A673 (cell line): ENCODE data around the gene ENOX1. TPM values are rescaled to one million over a fixed set of nuclear protein-coding genes. Genes with fewer than 3 reads are reported as not detected.

Experiments used
- BruUV-seq: library from RNA; stranded (reverse); fragments of 400-500 nt; replicated peaks from 2 replicates; lab custom pipeline; 2021; lab: Mats Ljungman, UMichigan
- CTCF ChIA-PET: fragments of 300-600 bp; sonication (Branson Sonifier 250); formaldehyde crosslinking; loops from one replicate; lab custom pipeline; 2022; ENCODE audit warnings: antibody characterized with exemption; lab: Charles Lee
- POLR2A ChIA-PET: fragments of 300-600 bp; sonication (Branson Sonifier 250); formaldehyde crosslinking; loops from one replicate; lab custom pipeline; 2022; ENCODE audit warnings: antibody characterized with exemption; ENCODE audit not compliant: low non-redundant PET; lab: Charles Lee
- DNase-seq: peaks from one replicate; pipeline ENCODE4 v3.0.0-alpha.2; 2015; ENCODE audit warnings: low spot score
- H3K27ac ChIP-seq: fragments of 200-600 bp; sonication (generic); 2 replicates; pipeline ENCODE4 v1.5.1; 2016; ENCODE audit warnings: mixed run types, low read depth, mild to moderate bottlenecking, mixed read lengths, antibody characterized with exemption, low read length; ENCODE audit not compliant: poor library complexity, severe bottlenecking
- H3K27me3 ChIP-seq: fragments of 200-600 bp; sonication (generic); replicated peaks from 2 replicates; pipeline ENCODE4 v1.6.1; 2017; ENCODE audit warnings: mixed run types, low read depth, mild to moderate bottlenecking, mixed read lengths, antibody characterized with exemption, low read length; ENCODE audit not compliant: insufficient read depth, poor library complexity
- H3K36me3 ChIP-seq: fragments of 200-600 bp; sonication (generic); 2 replicates; pipeline ENCODE4 v1.6.1; 2016; ENCODE audit warnings: mixed run types, mild to moderate bottlenecking, mixed read lengths, antibody characterized with exemption, low read length; ENCODE audit not compliant: insufficient read depth, poor library complexity, severe bottlenecking
- H3K4me1 ChIP-seq: fragments of 200-600 bp; sonication (generic); 2 replicates; pipeline ENCODE4 v1.6.1; 2017; ENCODE audit warnings: mixed run types, mild to moderate bottlenecking, mixed read lengths, antibody characterized with exemption, low read length; ENCODE audit not compliant: insufficient read depth, poor library complexity, severe bottlenecking
- H3K4me3 ChIP-seq: fragments of 200-600 bp; sonication (generic); 2 replicates; pipeline ENCODE4 v1.5.1; 2016; ENCODE audit warnings: low read depth, mixed run types, mild to moderate bottlenecking, mixed read lengths, low read length; ENCODE audit not compliant: poor library complexity, severe bottlenecking
- H3K9me3 ChIP-seq: fragments of 200-600 bp; sonication (generic); 2 replicates; pipeline ENCODE4 v1.6.1; 2016; ENCODE audit warnings: mixed run types, low read depth, mild to moderate bottlenecking, mixed read lengths, antibody characterized with exemption, low read length; ENCODE audit not compliant: poor library complexity, severe bottlenecking
- EZH2 ChIP-seq: fragments of 200-600 bp; sonication (generic); IDR thresholded peaks from 2 replicates; pipeline ENCODE4 v1.6.1; 2017; ENCODE audit warnings: borderline replicate concordance, low read depth, mild to moderate bottlenecking, mixed read lengths, antibody characterized with exemption, low read length; ENCODE audit not compliant: poor library complexity, severe bottlenecking
- intact Hi-C: fragments of 100-400 bp; cut with micrococcal nuclease; formaldehyde crosslinking; loops from one replicate; pipeline ENCODE4 v1.10.0; 2022; ENCODE audit not compliant: unreplicated experiment
- total RNA-seq: library from RNA; stranded (reverse); gene quantifications from 2 replicates; pipeline ENCODE4 v1.2.3, GENCODE V29; 2021
- TF ChIP-seq, protein P1 (sequence below): fragments of 300-800, 200-600 bp; sonication (generic); conservative IDR thresholded peaks from 2 replicates; pipeline ENCODE4 v1.5.1; 2017; ENCODE audit warnings: low read depth, mild to moderate bottlenecking, antibody characterized with exemption, low read length, moderate library complexity, mixed read lengths

ENOX1 gene
- total RNA-seq, 1 experiment from 2014 or later, result 4.4 TPM

DNA sequence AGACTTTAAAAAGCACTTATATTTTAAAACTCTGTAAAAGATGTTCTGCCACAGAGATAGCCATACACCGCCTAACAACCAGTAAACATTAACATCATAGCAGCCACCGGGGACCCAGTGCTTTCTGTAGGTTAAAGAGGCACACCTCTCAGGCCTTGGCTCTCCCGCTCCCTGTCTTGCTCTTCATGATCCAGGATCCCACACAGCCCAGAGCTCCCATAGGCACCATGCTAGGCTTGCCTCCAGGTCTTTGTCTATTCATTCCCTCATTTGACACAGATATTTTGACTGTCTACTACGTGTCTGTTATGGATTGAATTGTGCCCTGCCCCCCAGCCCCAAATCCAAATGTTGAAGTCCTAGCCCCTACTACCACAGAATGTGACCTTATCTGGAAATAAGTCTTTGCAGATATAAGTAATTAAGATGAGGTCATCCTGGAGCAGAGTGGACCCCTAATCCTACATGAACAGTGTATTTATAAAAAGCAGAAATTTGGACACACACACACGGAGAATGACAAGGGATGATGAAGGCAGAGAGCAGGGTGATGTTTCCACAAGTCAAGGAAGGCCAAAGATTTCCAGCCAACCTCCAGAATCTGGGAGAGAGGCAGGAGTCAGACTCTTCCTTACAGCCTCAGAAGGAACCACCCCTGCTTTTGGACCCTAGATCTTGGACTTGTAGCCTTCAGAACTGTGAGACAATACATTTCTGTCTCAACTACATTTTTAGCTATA, 490.8 kb downstream of the ENOX1 start:
- H3K9me3 ChIP-seq, result no peaks in the 10 kb centered on the region
- no peak for DNase-seq
- TF ChIP-seq, protein P1, sequence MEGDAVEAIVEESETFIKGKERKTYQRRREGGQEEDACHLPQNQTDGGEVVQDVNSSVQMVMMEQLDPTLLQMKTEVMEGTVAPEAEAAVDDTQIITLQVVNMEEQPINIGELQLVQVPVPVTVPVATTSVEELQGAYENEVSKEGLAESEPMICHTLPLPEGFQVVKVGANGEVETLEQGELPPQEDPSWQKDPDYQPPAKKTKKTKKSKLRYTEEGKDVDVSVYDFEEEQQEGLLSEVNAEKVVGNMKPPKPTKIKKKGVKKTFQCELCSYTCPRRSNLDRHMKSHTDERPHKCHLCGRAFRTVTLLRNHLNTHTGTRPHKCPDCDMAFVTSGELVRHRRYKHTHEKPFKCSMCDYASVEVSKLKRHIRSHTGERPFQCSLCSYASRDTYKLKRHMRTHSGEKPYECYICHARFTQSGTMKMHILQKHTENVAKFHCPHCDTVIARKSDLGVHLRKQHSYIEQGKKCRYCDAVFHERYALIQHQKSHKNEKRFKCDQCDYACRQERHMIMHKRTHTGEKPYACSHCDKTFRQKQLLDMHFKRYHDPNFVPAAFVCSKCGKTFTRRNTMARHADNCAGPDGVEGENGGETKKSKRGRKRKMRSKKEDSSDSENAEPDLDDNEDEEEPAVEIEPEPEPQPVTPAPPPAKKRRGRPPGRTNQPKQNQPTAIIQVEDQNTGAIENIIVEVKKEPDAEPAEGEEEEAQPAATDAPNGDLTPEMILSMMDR, result no peak
- TF ChIP-seq EZH2, result no peak
- no peak overlapping the region for H3K4me3 ChIP-seq
- no peaks in the 10 kb centered on the region for H3K36me3 ChIP-seq
- ChIA-PET POLR2A (no interaction called here), CTCF (no interaction called here)
- H3K27me3 ChIP-seq, result no peaks in the 10 kb centered on the region
- peaks cover 56% of the 10 kb centered on the region for H3K4me1 ChIP-seq
- BruUV-seq, result no TSS peak
- intact Hi-C loops, result no loop called here
- no peak overlapping the region for H3K27ac ChIP-seq

DNA sequence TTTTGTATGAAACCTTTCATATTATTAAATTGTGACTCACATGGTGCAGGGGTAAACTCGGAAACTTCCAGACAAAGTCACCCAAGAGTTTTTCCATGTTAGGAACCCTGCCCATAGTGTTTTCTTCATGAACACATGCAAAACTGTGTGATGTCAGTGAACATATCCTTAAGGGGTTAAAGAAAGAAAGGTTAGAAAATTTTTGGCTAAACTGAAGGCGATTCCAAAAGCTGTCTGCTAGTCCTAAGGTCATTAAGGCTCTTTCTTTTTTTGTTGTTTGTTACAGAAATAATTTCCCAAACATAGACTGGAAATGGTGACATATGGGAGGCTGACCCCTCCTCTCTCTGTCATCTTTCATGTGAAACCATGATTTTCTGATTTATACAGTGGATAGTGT, 491.5 kb downstream of the ENOX1 start:
- Histone ChIP-seq H3K9me3 (no peaks in the 10 kb centered on the region), H3K27me3 (no peaks in the 10 kb centered on the region), H3K27ac (no peak overlapping the region), H3K4me3 (no peak overlapping the region), H3K4me1 (peaks cover 51% of the 10 kb centered on the region), H3K36me3 (no peaks in the 10 kb centered on the region)
- BruUV-seq, result no TSS peak
- CTCF ChIA-PET, result no interaction called here
- no peak for DNase-seq
- POLR2A ChIA-PET, result no interaction called here
- intact Hi-C loops, result no loop called here
- no peak for TF ChIP-seq EZH2
- TF ChIP-seq, protein P1, result no peak

DNA sequence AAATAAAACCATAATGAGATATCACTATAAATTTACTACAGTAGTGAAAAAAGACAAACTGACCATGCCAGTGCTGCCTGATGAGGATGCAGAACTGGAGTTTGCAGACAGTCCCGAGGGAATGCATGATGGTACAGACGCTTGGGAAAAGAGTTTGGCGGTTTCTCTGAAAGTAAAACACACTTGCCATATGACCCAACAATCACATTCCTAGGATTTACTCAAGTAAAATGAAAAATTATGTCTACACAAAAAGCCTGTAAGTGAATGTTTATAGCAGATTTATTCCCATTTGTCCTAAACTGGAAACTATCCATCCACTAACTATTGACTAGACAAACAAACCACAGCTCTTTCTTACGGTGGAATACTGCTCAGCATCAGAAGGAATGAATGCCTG, 492.4 kb downstream of the ENOX1 start:
- ChIA-PET POLR2A (no interaction called here), CTCF (no interaction called here)
- H3K9me3 ChIP-seq, result no peaks in the 10 kb centered on the region
- TF ChIP-seq, protein P1, result no peak
- TF ChIP-seq EZH2, result no peak
- H3K27ac ChIP-seq, result no peak overlapping the region
- no peaks in the 10 kb centered on the region for H3K36me3 ChIP-seq
- no peak for DNase-seq
- no peak overlapping the region for H3K4me3 ChIP-seq
- no peaks in the 10 kb centered on the region for H3K27me3 ChIP-seq
- no TSS peak for BruUV-seq
- intact Hi-C loops, result no loop called here
- peaks cover 44% of the 10 kb centered on the region for H3K4me1 ChIP-seq
